Thymus (tissue), 11 donors: ENCODE data around the gene DYRK1B. TPM values are rescaled to one million over a fixed set of nuclear protein-coding genes. Genes with fewer than 3 reads are reported as not detected.
A peak's percentile ranks its signal among the peaks of the same experiment; 100 is the strongest.
"Not testable (repeated sequence)": the region's sequence is repeated elsewhere in the genome, so short reads cannot be mapped to it uniquely, and the experiment has no call there.

Source experiments
- DNase-seq, 9 donors: peaks; one replicate each; pipeline ENCODE4 v3.0.0-alpha.2; 2013; ENCODE audit warnings: low spot score in 9 of 9, low read depth in 6 of 9, missing footprints in 1 of 9
- H3K27ac ChIP-seq, 2 donors: one replicate each; pipeline ENCODE4 v1.5.1; 2013; ENCODE audit warnings: control low read depth in 1 of 2, low read depth in 1 of 2, low read length in 1 of 2, mild to moderate bottlenecking in 1 of 2, moderate library complexity in 1 of 2
- H3K27me3 ChIP-seq, 2 donors: one replicate each; pipeline ENCODE4 v1.5.1; 2013; ENCODE audit warnings: low read length in 1 of 2; ENCODE audit not compliant: control insufficient read depth in 2 of 2, insufficient read depth in 1 of 2
- H3K36me3 ChIP-seq, 2 donors: one replicate each; pipeline ENCODE4 v1.5.1; 2013; ENCODE audit warnings: low read length in 1 of 2, mild to moderate bottlenecking in 1 of 2, moderate library complexity in 1 of 2; ENCODE audit not compliant: control insufficient read depth in 2 of 2, insufficient read depth in 2 of 2
- H3K4me1 ChIP-seq, 2 donors: one replicate each; pipeline ENCODE4 v1.5.1; 2013; ENCODE audit warnings: low read length in 2 of 2; ENCODE audit not compliant: control insufficient read depth in 2 of 2, insufficient read depth in 2 of 2
- H3K4me3 ChIP-seq, 2 donors: one replicate each; pipeline ENCODE4 v1.5.1; 2013; ENCODE audit warnings: low read length in 2 of 2, control low read depth in 1 of 2, mild to moderate bottlenecking in 1 of 2
- H3K9me3 ChIP-seq, 2 donors: one replicate each; pipeline ENCODE4 v1.5.1; 2013; ENCODE audit warnings: low read length in 1 of 2, mild to moderate bottlenecking in 1 of 2; ENCODE audit not compliant: control insufficient read depth in 2 of 2, insufficient read depth in 1 of 2
- WGBS: extraction: QIAGEN DNeasy Blood & Tissue Kit; methylation state at CpG from one replicate; pipeline ENCODE4 v1.1.7; 2013; 5-methylcytosine and 5-hydroxymethylcytosine counted together
- polyA plus RNA-seq: library from polyadenylated mRNA; stranded (reverse); fragments of 200-250 nt; gene quantifications from one replicate; pipeline ENCODE4 v1.2.3, GENCODE V29; 2013
- total RNA-seq: library from RNA; stranded (reverse); fragments of 120-200 nt; gene quantifications from one replicate; pipeline ENCODE4 v1.2.4, GENCODE V29; 2013
- donor health status: healthy.

DYRK1B gene
- total and polyA plus RNA-seq, 2 donors, result 6.7 to 19.0 TPM

- H3K4me1 ChIP-seq, result peaks cover 0 to 3% of the 10 kb centered on the region in 2 donors
- WGBS, result 96% methylated on average over 4 of the region's 4 CpGs
- H3K4me3 ChIP-seq, result no peak overlapping the region
- H3K27ac ChIP-seq, result no peak overlapping the region
- no peaks in the 10 kb centered on the region for H3K27me3 ChIP-seq
- no peak for DNase-seq
- H3K36me3 ChIP-seq, result no peaks in the 10 kb centered on the region
- no peaks in the 10 kb centered on the region for H3K9me3 ChIP-seq
These were observed 22.9 kb downstream of the DYRK1B start for GRCh38 chr19:39811064-39811463.

GRCh38 chr19:39810424-39810823 is 23.5 kb downstream of the DYRK1B start:
- H3K36me3 ChIP-seq, result no peaks in the 10 kb centered on the region
- no peak for DNase-seq
- H3K9me3 ChIP-seq, result no peaks in the 10 kb centered on the region
- no peak overlapping the region for H3K27ac ChIP-seq
- H3K4me3 ChIP-seq, result no peak overlapping the region
- H3K4me1 ChIP-seq, result peaks cover 0 to 3% of the 10 kb centered on the region in 2 donors
- WGBS, result 93% methylated on average over 4 of the region's 4 CpGs
- H3K27me3 ChIP-seq, result no peaks in the 10 kb centered on the region

- H3K9me3 ChIP-seq, result peaks cover 0 to 1% of the 10 kb centered on the region in 2 donors
- H3K4me1 ChIP-seq, result peaks cover 0 to 3% of the 10 kb centered on the region in 2 donors
- no peak overlapping the region for H3K4me3 ChIP-seq
- WGBS, result 96% methylated on average over 4 of the region's 4 CpGs
- H3K27me3 ChIP-seq, result no peaks in the 10 kb centered on the region
- H3K36me3 ChIP-seq, result no peaks in the 10 kb centered on the region
- DNase-seq, result no peak
- H3K27ac ChIP-seq, result no peak overlapping the region
These were observed 24.6 kb downstream of the DYRK1B start for GRCh38 chr19:39809368-39809767.

GRCh38 chr19:39808688-39809087 is 25.3 kb downstream of the DYRK1B start:
- H3K4me3 ChIP-seq, H3K27ac ChIP-seq, H3K9me3 ChIP-seq, H3K36me3 ChIP-seq, H3K4me1 ChIP-seq, H3K27me3 ChIP-seq, DNase-seq: not testable (repeated sequence)
- WGBS, result 92% methylated on average over 7 of the region's 7 CpGs

GRCh38 chr19:39807846-39808364 is 26.1 kb downstream of the DYRK1B start:
- H3K4me3 ChIP-seq, result no peak overlapping the region
- no peak for DNase-seq
- H3K9me3 ChIP-seq, result peaks cover 0 to 1% of the 10 kb centered on the region in 2 donors
- H3K27me3 ChIP-seq, result peaks cover 0 to 2% of the 10 kb centered on the region in 2 donors
- no peak overlapping the region for H3K27ac ChIP-seq
- no peaks in the 10 kb centered on the region for H3K4me1 ChIP-seq
- WGBS, result 90% methylated on average over 5 of the region's 5 CpGs
- H3K36me3 ChIP-seq, result no peaks in the 10 kb centered on the region

GRCh38 chr19:39805104-39805503 is 28.9 kb downstream of the DYRK1B start:
- H3K27ac ChIP-seq, result no peak overlapping the region
- H3K9me3 ChIP-seq, result peaks cover 0 to 1% of the 10 kb centered on the region in 2 donors
- no peaks in the 10 kb centered on the region for H3K36me3 ChIP-seq
- no peak for DNase-seq
- H3K4me3 ChIP-seq, result no peak overlapping the region
- no peaks in the 10 kb centered on the region for H3K4me1 ChIP-seq
- H3K27me3 ChIP-seq, result peaks cover 0 to 5% of the 10 kb centered on the region in 2 donors
- WGBS, result 80% methylated on average over 5 of the region's 5 CpGs

- DNase-seq, result peak in 1 of 9 donors; percentile 9
- Histone ChIP-seq H3K9me3 (peaks cover 0 to 1% of the 10 kb centered on the region in 2 donors), H3K36me3 (no peaks in the 10 kb centered on the region), H3K4me1 (no peaks in the 10 kb centered on the region), H3K27ac (no peak overlapping the region), H3K27me3 (peaks cover 0 to 5% of the 10 kb centered on the region in 2 donors), H3K4me3 (no peak overlapping the region)
- WGBS, result 50% methylated on average over 4 of the region's 4 CpGs
These were observed 31.0 kb downstream of the DYRK1B start for GRCh38 chr19:39802958-39803357.

GRCh38 chr19:39797083-39797482 is 36.9 kb downstream of the DYRK1B start:
- Histone ChIP-seq H3K4me3 (no peak overlapping the region), H3K9me3 (no peaks in the 10 kb centered on the region), H3K27ac (no peak overlapping the region), H3K36me3 (no peaks in the 10 kb centered on the region), H3K27me3 (peaks cover 0 to 3% of the 10 kb centered on the region in 2 donors), H3K4me1 (peaks cover 0 to 2% of the 10 kb centered on the region in 2 donors)
- DNase-seq, result no peak
- 86% methylated on average over 2 of the region's 2 CpGs for WGBS

GRCh38 chr19:39796000-39796498 is 37.9 kb downstream of the DYRK1B start:
- DNase-seq, result no peak
- H3K9me3 ChIP-seq, result no peaks in the 10 kb centered on the region
- peaks cover 0 to 2% of the 10 kb centered on the region in 2 donors for H3K27me3 ChIP-seq
- H3K4me1 ChIP-seq, result peaks cover 0 to 2% of the 10 kb centered on the region in 2 donors
- no peak overlapping the region for H3K27ac ChIP-seq
- no peak overlapping the region for H3K4me3 ChIP-seq
- WGBS, result 47% methylated on average over 2 of the region's 2 CpGs
- no peaks in the 10 kb centered on the region for H3K36me3 ChIP-seq
